Mucosa of gallbladder (tissue), 1 donor: Measurements from ENCODE around the gene SEMA7A. TPM values are rescaled to one million over a fixed set of nuclear protein-coding genes. Genes with fewer than 3 reads are reported as not detected.

Experiments
- DNase-seq: peaks from one replicate; pipeline ENCODE4 v3.0.0-alpha.2; 2020; ENCODE audit warnings: low spot score
- total RNA-seq: library from RNA; stranded (reverse); gene quantifications from one replicate; pipeline ENCODE4 v1.2.1, GENCODE V29; 2021
- donor health status: DM: no; HTN: no; CAD: no.

SEMA7A gene
- total RNA-seq, 1 donor from 2014 or later: 3.2 TPM

- DNase-seq: no peak
Observed at GRCh38 chr15:74387141-74387541, 46.6 kb downstream of the SEMA7A start.

GRCh38 chr15:74386496-74387140 is 47.1 kb downstream of the SEMA7A start:
- no peak for DNase-seq

GRCh38 chr15:74385733-74386132 is 48.0 kb downstream of the SEMA7A start:
- DNase-seq: no peak

- DNase-seq: no peak
Observed at GRCh38 chr15:74384881-74385643, 48.7 kb downstream of the SEMA7A start.

GRCh38 chr15:74384566-74384880 is 49.2 kb downstream of the SEMA7A start:
- DNase-seq: no peak

DNA sequence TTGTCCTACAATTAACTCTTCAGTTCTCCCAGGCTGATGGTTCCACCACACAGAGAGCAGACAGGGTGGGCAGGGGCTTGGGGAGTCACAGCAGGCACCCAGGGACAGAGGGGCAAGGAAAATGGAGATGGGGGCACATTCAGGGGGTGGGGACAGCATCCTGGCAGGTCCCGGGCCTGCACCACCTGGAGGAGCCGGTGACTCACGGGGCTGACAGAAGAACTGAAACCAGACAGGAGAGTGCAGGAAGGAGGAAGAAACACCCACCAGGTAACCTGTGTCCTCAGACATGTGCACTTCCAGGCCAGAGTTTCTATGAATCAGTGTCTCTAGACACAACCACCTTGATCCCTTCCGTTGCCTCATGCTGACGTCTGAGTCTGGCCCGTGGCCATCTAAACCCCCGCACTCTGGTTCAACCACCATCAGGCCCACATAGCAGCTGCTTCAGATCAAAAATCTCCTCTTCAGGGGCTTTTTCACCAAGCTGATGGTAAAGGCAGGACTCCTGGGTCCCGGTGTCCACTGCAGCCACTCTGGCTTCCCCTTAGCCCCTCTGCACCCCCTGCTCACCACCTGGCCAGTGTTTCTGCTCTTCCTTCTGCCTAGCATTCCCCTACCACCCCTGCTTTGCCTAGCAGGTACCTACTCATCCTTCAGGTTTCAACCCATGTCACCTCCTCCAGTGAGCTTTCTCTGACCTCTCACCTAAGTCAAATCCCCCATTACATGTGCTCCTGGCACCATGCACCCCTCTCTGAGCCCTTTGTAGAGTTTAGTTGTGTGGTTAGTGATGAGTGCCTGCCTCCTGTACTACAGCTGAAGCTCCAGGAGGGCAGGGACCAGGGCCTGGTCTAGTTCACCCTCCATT is 49.8 kb downstream of the SEMA7A start:
- DNase-seq: no peak

DNA sequence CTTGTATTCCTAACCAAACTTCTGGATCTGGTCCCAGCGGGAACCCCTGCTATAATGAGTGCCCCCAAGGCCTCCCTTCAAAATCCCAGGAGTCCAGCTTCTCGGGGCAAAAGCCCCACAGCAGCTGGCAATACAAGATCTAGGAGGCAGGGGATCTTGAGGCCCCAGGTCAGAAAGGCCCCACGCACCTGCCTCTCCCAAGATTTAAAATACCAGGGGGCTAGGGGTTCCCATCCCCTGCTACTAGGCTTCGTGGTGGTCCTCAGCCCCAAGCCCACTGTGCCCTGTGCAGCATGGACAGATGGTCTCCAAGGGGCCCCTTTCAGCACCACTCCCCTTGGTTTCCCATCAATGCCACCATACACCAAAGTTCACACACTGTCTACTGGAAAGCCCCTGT is 50.5 kb downstream of the SEMA7A start:
- DNase-seq: no peak

- DNase-seq: peak; percentile 87
Observed at GRCh38 chr15:74382004-74382816, 51.5 kb downstream of the SEMA7A start.

- DNase-seq: no peak
Observed at GRCh38 chr15:74381481-74381880, 52.3 kb downstream of the SEMA7A start.

GRCh38 chr15:74381190-74381453 is 52.6 kb downstream of the SEMA7A start:
- DNase-seq: no peak

GRCh38 chr15:74380361-74381189 is 53.2 kb downstream of the SEMA7A start:
- DNase-seq: no peak

- no peak for DNase-seq
Observed at GRCh38 chr15:74378848-74379247, 54.9 kb downstream of the SEMA7A start.

GRCh38 chr15:74377831-74378766 is 55.7 kb downstream of the SEMA7A start:
- no peak for DNase-seq

DNA sequence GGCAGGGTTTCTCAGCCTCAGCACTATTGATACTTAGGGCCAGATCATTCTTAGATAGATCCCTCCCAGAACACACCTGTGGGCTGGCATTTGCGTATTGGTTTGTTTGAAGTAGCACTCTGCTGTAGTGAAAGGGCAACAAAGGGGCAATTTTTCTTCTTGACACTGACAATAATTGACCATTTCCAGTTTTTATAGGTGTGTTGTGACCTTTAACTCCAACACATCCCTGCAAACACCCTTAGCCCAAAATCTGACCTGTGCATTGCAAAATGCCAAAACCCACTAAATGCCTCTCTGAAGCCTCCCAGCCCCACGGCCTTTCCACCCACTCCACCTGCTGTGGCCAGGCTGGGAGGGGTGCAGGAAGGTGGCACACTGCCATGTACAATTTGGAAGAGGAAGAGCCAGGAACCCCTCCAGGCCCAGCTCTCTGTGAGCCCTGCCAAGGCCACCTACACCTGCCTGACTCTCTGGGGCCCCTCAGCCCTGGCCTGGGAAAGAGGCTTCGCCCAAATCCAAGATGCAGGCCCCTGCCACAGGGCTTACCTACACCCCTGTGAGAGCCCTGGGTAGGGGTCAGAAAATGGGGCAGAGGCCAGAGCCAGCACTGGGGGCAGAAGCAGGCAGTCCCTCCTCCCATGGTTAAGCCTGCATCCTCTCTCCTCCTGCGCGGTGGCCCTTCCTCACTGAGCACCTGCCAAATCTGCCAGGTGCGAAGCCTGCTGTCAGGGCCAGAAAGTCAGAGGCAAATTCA is 56.8 kb downstream of the SEMA7A start:
- DNase-seq: no peak

DNA sequence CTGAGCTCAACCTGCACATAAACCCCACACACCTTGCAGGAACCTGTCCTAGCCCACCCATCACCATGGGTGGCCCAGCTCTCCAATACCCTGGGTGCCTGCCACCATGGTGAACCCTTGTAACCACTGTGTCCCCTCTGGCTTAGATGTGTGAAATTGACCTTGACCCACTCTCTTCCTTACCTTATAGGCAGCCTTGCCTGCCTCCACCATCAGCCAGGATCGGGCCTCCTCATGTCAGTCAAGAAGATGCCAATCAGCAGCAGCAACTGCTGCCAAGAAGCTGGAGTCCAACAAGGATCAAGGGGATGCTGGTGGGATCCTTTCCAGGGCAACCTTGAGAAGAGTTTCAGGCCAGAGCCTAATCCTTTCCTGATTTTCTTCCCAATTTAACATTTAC is 57.5 kb downstream of the SEMA7A start:
- no peak for DNase-seq

DNA sequence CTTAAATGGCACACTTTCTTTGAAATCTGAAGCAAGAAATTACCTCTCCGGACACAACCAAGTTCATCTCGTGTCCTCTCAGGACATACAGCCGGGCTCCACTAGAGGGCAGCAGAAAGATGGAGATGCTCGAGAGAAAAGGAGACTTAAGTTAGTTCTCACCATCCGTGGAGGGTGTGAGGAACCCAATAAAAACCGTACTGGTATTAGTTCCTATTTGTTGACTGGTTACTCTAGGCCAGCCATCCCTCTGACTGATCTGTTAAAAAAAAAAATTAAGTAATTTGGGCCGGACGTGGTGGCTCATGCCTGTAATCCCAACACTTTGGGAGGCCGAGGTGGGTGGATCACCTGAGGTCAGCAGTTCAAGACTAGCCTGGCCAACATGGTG is 58.5 kb downstream of the SEMA7A start:
- DNase-seq: peak; percentile 86

- no peak for DNase-seq
Observed at GRCh38 chr15:74374648-74375302, 59.0 kb downstream of the SEMA7A start.

GRCh38 chr15:74373731-74374647 is 59.8 kb downstream of the SEMA7A start:
- peak; percentile 93 for DNase-seq
